ENCODE measurements around the gene SHISA5.
"Not testable (repeated sequence)": the region's sequence is repeated elsewhere in the genome, so short reads cannot be mapped to it uniquely, and the experiment has no call there.

The SHISA5 gene, protein sequence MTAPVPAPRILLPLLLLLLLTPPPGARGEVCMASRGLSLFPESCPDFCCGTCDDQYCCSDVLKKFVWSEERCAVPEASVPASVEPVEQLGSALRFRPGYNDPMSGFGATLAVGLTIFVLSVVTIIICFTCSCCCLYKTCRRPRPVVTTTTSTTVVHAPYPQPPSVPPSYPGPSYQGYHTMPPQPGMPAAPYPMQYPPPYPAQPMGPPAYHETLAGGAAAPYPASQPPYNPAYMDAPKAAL

DNA sequence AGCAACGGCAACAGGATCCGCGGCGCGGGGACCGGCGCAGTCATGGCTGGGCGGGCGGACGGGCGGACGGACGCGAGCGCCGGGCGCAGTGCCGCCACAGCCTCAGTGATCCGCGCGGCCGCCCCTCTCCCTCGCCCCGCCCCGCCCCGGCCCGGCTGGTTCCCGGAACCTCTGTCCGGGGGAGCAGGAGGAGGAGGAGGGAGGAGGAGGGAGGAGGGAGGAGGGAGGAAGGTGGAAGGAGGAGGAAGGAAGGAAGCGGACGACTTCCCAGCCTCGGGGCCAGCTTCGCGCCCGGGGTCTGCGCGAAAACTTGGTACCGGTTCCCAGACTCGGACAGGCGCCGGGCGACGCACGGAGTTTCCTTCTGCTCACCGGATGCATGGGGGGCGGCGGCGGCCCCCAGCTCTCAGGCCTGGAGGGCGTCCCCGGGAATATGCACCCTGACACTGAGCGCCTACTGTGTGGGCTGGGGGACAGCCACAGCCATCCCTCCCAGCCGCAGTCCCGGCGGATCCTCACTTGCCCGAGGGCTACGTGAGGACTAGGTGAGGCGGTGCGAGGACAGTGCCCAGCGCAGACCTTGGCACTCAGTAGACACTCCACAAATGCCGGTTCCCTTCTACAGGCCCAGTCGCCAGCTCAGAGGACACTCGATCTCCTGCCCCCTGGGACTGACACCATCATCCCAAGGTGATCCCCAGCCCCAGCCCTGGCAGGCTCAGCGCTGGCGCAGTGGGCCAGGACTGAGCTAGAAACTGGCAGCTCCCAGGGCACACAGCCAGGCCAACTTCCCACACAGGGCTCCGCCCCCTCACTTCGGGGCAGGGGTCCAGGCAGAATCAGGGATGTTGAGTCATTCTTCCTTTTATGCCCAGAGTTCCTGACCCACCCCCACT, at the start of gene SHISA5:
SHISA5 (minus strand) TSS at position 124 of the 896 bp plus-strand sequence; CDS start at position 44, 80 bp downstream.
- no peak for DNase-seq (ENCODE audit: low read depth)

DNA sequence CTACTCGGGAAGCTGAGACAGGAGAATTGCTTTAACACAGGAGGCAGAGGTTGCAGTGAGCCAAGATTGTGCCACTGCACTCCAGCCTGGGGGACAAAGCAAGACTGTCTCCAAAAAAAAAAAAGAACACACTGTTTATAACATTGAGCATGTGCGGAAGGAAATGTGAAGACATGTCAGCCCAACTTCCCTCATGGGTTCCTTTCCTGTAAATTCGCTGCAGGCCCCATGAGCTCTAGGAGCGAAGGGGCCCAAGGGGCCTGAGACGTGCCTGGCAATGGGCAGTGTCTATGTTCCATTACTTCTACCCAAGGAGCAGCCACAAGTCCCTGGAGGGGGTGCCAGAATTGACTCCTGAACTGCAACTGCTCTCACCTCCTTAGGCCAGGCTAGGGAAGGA, 49.4 kb upstream of the SHISA5 start:
- DNase-seq (ENCODE audit: low read depth) = no peak

DNA sequence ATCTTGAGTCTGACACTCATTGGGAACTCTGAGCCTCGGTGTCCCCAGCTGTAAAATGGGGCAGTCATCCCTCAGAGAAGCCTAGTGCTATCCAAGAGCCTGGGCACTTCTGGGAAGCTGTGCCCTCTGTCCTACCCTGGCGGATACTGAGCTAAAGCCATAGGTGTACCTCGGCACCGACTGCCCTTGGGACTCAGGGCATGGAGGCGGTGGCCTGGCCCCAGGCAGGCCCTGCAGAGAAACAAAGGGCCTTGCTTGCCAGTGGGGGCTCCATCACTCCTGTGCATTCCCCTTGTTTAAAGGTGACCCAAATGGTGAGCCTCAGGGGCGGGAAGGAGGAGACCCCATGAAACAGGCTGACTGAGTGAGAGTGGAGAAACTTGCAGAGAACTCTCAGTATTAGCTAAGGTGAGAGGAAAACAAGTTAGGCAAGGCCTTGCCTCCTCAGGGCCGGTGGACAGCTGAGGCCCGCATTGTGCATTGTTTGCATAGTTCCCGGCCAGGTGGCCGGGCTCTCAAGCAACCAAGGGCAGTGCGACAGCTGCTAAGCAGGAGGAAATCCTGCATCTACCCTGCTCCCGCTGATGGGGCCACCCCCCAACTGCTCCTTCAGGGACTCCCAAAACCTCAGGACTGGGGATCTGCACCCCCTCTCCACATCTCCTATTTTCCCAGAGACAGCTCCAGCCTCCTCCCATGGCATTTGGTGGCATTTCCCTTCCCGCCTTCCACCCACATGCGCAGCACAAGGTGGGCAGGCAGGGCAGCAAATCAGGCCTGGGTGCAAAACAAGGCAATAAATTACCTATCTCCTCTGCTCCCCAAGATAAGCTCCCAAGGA, 48.4 kb upstream of the SHISA5 start:
- no peak for DNase-seq (ENCODE audit: low read depth)

DNA sequence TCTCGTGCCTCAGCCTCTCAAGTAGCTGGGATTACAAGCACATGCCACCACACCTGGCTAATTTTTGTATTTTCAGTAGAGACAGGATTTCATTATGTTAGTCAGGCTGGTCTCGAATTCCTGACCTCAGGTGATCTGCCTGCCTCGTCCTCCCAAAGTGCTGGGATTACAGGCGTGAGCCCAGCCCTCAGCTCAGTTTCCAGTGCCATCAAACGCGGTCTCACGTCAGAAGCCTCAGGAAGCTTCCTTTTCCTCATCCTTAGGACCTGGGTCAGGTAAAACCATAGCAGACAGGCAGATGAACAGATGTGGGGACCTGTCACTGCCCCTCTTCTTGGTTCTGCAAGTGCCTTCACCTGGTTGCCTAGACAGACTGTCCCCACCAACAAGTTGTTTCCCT, 47.7 kb upstream of the SHISA5 start:
- DNase-seq (ENCODE audit: low read depth) = not testable (repeated sequence)

DNA sequence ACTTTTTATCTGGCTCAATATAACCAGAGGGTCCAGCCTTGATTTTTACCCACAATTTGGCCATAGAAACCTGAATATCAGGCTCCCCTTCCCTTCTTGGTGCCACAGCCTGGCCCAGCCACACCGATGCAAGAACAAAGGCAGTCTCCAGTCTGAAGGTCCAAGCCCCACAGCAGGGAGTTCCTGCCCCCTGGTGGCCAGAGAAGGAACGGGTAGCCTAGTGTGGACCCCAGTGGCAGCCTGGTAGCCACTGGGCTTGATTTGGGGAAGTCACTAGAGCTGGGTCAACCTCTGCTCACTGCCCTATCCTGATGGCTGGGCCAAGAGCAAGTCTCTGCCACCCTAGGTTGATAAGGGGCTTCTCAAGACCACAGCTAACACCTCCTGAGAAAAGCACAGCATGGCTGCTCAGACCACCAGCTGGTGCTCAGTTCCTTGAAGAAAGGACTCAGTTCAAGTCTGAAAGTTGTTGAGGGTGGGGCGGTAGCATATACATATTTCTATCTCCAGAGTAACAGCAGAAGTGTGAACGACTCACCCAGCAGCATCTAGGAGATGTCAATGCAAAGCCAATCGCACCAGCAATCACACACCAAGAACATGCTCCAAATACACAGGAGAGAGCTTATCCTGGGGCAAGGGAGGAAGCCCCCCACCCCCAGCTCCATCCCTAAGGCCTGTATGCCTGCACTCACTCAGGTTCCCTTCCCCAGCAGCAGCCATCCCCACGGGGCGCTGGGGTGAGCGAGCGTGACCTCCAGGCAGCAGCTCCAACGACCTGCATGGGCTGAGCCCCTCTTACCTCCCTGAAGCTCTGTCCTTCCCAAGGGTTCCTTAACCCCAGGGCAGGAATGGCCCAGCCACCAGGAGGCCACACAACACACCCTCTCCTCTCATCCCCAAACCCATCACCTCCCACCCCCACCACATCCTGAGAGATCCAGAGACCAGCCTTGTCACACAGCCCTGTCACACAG, 45.0 kb upstream of the SHISA5 start:
- DNase-seq (ENCODE audit: low read depth) = no peak

DNA sequence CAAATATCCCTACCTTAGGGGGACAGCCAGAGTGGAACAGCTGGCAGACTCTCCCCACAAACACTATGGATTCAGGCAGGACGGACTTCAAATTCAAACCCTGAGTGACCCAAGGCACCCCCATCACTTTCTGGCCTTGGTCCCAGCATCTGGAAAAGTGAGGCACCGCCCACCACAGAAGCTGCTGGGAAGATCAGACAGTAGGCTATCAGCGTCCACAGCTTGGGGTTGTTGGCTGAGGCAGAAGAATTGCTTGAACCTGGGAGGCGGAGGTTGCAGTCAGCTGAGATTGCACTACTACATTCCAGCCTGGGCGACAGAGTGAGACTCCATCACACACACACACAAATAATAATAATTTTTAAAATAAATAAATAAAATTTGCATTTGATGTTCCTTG, 44.2 kb upstream of the SHISA5 start:
- DNase-seq (ENCODE audit: low read depth) = no peak

DNA sequence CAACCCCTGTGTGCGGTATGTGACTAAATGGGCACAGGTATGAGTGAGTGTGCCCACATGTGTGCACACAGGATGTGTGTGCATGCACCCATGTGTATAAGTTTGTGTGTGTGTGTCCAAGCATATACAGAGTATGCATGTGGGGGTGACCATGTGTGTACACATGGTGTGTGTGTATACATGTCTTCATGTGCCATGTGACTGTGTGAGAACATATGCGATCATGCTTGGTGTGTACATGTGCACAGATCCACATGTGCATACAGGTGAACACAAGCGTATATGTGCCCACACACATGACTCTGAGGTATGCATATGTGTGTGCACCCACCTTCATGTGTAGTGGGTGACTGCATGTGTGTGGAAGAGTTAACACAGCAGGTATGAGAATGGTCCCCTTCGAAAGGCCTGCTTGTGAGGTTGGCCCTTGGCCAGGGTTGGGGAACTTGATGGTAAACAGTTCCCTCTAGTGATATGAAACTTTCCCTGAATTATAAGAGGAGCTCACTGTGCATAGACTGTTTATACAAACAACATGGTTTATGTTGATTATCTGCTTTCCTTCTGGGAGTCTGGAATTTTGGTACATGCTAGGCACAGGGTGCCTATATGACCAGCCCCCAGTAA, 42.3 kb upstream of the SHISA5 start:
- no peak for DNase-seq (ENCODE audit: low read depth)

DNA sequence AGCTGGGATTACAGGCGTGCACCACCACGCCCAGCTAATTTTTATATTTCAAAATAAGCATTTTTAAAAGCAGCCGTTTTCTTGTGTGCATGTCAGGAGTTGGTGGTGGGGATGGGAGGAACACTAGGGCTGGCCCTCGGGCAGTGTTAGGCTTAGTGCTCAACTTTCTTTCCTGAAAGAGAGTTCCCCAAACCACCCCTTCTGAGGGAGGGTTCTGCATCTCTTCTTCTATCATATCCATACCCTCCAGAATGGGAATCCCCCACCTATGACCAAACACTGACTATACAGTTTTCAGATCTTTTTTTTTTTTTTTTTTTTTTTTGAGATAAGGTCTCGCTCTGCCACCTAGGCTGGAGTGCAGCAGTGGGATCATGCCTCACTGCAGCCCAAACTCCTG, 40.2 kb upstream of the SHISA5 start:
- DNase-seq (ENCODE audit: low read depth) = no peak

DNA sequence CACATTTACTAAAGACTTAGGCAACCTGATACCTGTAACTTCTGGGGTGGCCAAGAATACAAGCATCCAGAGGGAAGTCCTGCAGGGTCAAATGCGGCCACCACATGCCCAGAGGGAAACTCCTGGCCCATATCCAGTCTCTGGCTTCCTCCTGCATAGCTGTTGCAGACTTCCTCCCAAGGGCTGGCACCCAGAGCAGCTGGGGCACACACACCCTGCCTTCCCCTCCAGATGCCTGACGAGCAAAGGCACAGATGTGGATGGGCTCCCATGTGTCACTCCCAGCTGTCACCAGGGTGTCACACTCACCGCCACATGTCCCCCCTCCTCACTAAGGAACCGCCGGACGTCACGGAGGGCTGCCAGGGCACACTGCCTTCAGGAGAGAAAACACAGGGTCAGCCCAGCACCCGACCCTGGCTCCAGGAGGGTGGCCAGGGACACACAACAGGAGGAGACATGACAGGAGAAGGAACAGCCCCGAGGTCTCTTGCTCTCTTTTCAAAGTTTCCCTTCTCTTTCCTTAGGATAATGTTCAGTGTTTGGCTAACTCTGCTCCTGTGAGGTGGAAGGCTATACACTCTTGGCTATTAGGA, 39.4 kb upstream of the SHISA5 start:
- DNase-seq (ENCODE audit: low read depth) = no peak

DNA sequence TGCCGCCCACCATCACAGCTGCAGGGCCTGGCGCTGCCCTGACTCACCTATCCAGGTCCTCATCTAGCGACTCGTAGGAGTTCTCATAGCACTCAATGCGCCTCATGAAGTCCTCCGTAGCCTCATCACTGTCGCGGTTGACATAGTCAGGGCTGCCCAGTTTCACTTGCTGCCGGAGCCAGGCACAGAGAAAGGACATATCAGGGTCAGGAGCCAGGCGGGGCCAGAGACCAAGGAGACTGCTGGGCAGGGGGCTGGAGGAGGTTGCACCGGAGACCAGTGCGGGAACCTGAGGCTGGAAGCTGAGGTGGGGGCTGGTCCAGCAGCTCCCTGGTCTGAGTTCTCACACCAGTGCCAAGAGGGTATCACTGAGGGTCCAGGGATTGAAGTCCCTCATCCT, 34.5 kb upstream of the SHISA5 start:
- DNase-seq (ENCODE audit: low read depth) = no peak

DNA sequence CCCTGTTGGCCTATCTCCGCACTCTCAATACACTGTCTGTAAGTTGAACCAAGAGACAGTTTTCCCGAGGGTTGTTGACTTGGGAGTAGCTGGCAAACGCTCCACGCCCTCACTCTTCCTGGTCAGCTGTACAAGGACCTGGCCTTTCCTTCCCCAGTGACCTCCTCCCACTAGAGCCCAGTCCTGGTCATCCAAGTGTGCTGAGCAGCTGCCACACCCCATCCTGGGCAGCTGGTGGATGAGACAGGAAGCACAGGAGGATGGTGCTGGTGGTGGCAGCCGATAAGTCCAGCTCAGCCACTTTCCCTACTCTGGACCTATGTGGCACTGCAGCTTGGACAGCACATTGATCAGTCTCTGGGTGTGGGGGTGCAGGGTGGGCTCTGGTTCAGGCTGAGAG, 32.8 kb upstream of the SHISA5 start:
- no peak for DNase-seq (ENCODE audit: low read depth)

DNA sequence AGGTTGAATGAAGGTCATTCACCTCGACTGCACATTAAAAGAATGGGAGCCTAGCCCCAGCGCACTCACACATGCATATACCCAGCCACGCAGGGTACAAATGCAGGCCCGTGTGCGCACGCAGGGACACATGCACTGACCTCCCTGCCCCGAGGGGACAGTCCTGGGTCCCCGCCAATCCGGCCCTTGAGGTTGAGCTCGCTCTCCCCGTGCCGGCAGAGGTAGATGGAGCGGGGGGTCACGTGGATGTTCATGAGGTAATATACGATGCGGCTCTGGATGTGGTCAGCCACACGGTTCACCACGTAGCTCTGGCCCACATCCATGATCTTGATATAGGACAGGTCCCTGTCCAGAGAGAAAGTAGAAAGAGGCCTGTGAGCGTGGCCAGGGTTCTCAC, 32.1 kb upstream of the SHISA5 start:
- no peak for DNase-seq (ENCODE audit: low read depth)

DNA sequence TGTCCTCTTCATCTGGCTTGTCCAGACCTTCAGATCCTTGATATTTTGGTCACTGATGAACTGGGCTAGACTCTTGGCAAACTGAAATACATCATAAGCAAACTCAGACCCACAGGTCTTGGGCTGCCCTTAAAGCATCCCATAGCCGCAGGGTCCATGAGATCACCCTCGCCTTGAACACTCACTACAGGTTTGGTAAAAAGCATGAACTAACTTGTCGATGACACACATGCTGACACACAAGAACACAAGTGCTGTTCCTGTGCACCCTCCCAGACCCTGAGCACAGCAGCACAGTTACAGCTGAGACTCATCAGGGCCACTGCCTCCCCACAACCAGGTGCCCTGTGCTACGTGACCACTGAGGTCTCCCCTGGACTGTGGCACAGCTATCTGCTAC, 31.6 kb upstream of the SHISA5 start:
- DNase-seq (ENCODE audit: low read depth) = no peak

DNA sequence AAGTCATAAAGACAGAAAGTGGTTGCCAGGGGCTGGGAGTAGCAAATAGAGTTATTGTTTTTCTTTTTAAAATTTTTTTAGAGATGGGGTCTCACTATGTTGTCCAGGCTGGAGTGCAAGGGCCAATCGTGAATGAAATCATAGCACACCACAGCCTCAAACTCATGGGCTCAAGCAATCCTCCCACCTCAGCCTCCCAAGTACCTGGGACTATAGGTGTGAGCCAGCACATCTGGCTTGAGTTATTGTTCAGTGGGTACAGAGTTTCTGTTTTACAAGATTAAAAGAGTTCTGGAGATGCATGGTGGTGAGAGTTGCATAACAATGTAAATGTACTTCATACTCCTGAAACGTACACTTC, 29.0 kb upstream of the SHISA5 start:
- DNase-seq (ENCODE audit: low read depth) = no peak

DNA sequence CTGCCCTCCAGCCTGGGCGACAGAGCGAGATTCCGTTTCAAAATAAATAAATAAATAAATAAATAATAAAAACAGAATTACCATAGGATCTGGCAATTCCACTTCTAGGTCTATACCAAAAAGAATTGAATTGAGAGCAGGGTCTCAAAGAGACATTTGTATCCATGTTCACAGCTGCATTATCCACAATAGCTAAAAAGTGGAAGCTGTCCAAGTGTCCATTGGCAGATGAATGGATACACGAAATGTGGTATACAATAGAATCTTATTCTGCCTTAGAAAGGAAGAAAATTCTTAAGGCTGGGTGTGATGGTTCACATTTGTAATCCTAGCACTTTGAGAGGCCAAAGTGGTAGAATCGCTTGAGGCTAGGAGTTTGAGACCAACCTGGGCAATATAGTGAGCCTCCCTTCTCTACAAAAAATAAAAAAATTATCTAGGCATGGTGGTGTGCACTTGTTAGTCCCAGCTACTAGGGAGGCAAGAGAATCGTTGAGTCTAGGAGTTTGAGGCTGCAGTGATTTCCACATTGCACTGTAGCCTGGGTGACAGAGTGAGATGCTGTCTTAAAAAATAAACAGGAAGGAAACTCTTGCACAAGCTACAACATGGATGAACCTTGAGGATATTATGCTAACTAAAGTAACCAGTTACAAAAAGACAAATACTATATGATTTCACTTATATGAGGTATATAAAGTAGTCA, 28.4 kb upstream of the SHISA5 start:
- no peak for DNase-seq (ENCODE audit: low read depth)

DNA sequence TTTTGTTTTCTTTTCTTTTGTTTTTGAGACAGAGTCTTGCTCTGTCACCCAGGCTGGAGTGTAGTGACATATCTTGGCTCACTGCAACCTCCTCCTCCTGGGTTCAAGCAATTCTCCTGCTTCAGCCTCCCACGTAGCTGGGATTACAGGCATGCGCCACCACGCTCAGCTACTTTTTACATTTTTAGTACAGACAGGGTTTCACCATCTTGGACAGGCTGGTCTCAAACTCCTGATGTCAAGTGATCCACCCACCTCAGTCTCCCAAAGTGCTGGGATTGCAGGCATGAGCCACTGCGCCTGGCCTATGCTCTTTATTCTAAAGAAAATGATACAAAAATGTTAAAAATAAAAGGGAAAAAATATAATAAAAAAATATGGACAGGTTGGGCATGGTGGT, 26.7 kb upstream of the SHISA5 start:
- not testable (repeated sequence) for DNase-seq (ENCODE audit: low read depth)

DNA sequence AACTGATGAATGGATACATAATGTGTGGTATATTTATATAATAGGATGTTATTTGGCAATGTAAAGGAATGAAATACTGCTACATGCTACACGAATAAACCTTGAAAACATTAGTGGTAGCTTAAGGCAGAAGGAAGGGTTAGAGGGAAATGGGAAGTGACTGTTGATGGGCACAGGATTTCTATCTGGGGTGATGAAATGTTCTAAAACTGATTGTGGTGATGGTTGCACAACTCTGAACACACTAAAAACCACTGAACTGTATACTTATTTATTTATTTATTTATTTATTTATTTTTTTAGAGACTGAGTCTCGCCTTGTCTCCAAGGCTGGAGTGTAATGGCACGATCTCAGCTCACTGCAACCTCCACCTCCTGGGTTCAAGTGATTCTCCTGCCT, 24.8 kb upstream of the SHISA5 start:
- no peak for DNase-seq (ENCODE audit: low read depth)

DNA sequence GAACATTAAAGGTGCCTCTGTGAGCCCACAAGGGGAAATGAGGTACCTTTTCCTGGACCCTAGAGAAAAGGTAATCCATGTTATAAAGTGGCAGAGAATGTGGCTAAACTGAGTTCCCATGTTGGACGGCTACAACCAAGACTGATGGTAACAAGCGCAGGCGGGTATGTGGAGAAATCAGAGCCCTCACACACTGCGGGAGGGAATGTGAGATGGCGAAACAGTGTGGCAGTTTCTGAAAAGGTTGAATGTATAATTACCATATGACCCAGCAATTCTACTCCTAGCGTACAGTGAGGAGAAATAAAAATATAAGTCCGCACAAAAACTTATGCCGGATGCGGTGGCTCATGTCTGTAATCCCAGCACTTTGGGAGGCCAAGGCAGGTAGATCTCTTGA, 24.1 kb upstream of the SHISA5 start:
- no peak for DNase-seq (ENCODE audit: low read depth)

DNA sequence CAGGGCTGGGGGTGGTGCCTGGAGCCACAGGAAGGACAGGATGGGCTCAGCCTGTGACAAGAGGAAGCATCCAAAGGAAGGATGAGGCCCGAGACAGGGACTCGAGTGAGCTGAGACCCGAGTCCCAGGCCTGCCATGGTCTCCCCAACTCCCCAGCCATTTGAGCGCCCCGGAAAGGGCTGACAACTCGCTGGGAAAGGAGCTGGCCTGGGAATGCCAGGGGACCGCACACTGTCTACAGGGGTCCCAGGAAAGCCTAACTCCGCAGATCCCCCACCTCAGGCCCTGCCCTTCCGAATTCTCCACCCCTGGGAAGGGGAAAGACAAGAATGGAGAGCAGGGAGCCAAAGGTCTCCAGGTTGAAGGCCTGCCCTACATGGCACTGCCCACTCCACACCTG, 21.0 kb upstream of the SHISA5 start:
- no peak for DNase-seq (ENCODE audit: low read depth)

DNA sequence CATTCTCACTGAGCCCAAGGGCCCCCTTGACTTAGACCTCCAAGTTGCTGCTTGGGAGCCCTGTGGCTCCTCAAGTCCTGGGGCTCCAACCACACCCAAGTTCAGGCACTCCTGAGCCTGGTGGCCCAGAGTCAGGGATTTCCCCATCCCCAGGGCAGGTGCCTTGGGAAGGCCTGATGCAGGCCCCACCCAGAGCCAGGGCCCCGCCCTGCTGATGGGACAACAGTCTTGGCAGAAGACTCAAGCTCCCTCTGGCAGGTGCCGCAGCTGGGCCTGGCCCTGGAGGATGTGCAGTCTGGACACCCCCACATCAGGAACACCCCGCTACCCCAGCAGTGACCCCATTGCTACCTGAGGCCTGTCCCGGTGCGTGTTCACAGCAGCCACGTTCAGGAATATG, 17.7 kb upstream of the SHISA5 start:
- DNase-seq (ENCODE audit: low read depth) = no peak

Measured in non-pigmented ciliary epithelial cell (primary cell).